GM18870 (cell line): Measurements from ENCODE around the gene PBLD.
A peak's percentile ranks its signal among the peaks of the same experiment; 100 is the strongest.
"Not testable (repeated sequence)": the region's sequence is repeated elsewhere in the genome, so short reads cannot be mapped to it uniquely, and the experiment has no call there.

Experiments
- ATAC-seq: cut with Tn5 transposase; IDR thresholded peaks from one replicate; pipeline ENCODE4 v1.9.1; 2021; ENCODE audit warnings: moderate library complexity; ENCODE audit not compliant: unreplicated experiment

PBLD gene

DNA sequence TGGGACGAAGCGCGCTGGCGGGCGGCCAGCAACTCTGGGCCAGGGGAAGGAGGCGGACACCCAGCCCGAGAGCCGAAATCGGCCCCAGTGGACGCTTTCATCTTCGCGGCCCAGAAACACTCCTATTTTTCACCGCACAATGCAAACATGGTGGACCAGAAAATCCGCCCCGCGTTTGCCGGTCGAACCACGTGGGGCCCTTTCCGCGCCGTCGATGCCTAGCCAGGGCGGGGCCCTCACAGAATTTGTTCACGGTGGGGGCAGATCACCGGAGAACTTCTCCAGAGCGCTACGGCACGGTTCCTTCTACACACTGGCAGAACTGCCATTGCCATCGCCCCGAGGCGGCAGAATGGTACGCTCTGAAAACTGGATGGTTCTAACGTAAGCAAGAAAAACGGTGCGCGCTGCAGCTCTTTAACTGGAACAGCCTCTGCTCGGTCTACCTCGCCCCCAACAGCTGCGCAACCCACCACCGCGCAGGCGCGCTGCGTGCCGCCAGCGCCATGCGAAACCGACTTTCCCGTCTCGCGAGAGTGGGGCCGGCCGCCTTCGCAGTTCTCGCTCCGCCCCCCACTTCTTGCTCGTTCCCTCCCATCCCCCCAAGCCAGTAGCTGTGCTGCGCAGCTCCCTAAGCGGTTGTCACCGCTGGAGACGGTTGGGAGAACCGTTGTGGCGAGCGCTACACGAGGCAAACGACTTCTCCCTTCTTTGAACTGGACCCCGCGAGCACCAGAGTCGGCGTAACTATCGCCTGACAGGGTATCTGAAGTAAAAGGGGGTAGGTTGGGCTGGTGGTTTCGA lies 1.1 kb downstream of the PBLD start, which contains the start of gene HNRNPH3:
TSS of gene HNRNPH3 (plus strand) at position 610 of the 804 bp plus-strand sequence. CDS start 5,158 bp downstream, outside the sequence.
- ATAC-seq: peak; percentile 84

DNA sequence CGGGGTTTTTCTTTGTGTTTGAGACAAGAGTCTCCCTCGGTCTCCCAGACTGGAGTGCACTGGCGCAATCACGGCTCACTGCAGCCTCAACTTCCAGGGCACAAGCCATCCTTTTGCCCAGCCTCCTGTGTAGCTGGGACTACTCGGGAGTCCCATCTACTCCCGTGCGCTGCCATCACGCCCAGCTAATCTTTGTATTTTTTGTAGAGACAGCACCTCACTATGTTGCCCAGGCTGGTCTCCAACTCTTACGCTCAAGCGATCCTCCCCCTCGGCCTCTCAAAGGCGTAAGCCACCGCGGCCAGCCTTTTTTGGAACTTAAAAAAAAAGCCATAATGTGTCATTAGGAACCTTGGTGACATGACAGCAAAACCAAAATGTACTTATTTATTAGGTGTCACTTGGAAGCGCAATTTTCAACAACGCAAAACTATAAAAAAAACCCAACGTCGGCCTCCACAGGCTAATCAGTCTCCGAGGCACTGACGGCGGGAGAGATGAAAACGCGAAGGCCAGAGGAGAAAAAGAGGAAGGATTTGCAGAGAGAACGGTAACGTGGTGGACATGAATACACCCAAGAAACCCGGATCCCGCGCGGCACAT lies 1.8 kb downstream of the PBLD start:
- ATAC-seq: no peak

DNA sequence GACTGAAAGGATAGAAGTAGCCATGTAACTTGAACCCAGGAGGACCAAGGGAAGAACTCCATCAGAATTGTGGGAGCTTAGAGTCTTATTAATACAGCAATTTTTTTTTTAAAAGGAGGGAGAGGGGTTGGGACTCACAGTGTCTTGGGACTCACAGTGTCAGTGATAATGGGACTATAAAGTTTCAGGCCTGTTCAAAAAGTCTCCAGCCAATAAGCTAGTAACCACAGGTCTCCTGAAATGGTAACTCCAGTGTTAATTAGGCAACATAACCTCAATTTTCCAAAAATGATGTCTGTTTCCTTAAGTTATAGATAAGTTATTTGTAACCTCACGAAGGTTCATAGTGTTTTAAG lies 3.2 kb downstream of the PBLD start:
- ATAC-seq: no peak

DNA sequence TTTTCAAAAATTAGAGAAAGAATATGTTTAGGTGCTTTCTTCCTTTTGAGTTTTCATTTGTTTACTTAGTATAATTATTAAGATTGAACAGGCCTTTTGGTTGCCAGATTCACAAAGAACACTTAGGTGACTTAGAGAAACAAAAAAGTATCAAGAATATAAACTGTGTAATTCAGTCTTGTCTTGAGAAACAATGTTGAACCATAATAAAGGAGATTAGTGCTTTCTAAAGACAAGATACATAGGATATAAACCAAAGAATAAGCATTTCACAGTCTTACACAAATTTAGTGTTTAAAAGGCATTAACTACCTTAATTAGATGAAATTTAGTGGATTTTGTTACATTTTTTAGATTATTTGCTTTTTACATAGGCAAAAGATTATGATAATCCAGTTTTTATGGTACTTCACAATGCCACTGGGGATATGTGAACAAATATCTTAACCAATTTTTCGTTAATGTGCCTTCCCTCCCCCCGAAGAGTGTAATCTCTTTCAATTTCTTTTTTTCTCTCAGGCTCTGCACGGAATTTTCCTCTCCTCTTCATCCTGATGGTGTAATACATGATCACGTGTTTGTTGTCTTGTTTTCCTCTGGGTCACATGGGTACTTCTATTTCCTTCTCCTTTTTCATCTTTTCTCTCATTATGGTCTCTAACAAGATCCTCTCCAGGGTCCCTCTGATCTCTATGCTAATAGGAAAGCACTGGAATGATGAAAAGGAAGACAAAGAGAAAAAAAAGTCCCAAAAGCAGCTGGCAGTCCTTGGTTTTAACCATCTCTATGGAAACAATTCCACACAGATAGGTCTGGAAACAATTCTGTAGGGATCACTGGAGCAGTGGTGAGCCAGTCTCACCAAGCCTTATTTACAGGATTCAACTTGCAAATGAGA lies 4.6 kb downstream of the PBLD start:
- ATAC-seq: no peak

DNA sequence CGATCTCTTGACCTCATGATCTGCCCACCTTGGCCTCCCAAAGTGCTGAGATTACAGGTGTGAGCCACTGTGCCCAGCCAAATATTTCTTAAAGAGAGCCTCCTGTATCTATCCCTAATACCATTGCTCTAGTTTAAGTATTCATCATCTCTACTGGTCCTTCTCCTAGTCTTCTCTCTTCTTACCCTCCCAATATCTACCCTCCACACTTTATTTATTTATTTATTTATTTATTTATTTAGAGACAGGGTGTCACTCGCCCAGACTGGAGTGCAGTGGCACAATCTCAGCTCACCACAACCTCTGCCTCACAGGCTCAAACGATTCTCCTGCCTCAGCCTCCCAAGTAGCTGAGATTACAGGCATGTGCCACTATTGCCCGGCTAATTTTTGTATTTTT lies 8.3 kb downstream of the PBLD start:
- not testable (repeated sequence) for ATAC-seq

DNA sequence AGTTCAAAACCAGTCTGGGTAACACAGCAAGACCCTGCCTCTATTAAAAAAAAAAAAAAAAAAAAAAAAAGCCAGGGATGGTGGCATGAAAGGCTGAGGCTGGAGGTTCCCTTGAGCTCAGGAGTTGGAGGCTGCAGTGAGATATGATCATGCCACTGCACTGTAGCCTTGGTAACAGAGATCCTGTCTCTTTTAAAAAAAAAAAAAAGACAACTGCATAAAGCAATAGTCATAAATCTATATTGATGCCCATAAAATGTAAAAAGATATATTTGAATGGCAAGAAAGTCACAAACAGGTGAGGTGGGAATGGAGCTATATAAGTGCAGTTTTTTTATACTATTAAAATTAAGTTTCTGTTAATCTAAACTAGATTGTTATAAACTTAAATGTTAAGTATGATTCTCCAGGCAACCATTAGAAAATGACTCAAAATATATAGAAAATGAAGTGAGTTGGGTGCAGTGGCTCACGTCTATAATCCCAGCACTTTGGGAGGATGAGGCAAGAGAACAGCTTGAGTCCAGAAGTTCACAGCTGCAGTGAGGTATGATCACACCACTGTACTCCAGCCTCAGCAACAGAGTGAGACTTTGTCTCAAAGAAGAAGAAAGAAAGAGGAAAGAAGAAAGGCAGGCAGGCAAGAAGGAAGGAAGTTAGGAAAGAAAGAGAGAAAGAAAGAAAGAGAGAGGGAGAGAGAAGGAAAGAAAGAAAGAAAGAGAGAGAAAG lies 14.2 kb downstream of the PBLD start:
- ATAC-seq: no peak

DNA sequence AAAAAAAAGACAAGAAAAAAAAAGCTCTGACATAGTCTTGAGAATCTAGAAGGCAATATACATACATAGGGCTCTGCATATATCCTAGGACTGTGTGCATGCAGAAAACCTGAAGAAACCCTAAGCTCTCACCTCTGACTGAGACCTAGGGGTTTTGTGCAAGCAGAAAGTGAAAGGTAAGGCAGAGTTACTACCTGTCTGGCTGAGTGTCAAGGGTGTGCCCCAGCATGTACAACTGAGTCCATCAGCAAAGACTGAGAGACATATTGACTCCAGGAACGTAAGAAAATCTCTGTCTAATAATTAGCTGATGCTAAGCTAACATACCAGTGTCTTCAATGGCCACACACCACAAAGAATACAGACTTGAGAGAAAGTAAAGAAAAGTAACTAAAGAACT lies 17.1 kb downstream of the PBLD start:
- ATAC-seq: no peak

DNA sequence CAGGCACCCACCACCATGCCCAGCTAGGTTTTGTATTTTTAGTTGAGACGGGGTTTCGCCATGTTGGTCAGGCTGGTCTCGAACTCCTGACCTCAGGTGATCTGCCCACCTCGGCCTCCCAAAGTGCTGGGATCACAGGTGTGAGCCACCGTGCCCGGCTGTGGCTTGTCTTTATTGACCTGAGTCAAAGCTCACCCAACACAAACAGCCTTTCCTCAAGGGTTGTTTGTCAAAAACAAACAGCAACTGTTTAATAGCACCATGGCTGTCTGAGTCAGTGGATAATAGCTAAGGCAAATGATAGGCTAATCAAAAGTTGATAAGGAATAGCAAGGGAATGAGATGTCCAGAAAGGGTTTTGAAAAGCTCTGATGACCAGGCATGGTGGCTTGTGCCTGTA lies 17.8 kb downstream of the PBLD start:
- not testable (repeated sequence) for ATAC-seq

DNA sequence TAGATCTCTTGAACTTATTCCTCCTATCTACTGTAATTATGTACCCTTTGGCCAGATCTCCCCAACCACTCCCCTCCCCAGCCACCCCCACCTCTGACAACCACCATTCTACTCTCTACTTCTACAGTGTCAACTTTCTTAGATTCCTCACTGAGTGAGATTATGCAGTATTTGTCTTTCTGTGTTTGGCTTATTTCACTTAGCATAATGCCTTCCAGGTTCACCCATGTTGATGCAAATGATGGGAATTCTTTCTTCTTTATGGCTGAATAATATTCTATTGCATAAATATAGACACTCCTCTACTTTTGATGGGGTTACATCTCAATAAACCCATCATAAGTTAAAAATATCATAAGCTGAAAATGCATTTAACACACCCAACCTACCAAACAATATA lies 22.2 kb downstream of the PBLD start:
- no peak for ATAC-seq

DNA sequence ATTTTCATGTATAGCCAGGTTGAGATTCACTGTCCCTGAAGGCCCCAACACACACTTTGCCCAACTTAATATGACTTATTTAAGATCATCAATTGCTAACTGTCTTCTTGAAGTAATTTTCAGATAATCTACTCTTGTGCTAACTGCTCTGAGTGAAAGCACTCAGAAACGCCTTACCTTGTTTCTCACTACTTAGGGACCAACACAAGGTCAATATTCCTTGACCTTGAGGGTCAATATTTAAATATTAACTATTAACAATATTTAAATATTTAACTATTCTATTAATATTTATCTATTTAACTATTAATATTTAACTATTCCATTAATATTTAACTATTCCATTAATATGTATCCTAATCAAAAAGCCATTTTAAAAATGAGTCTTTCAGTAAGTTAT lies 26.9 kb downstream of the PBLD start:
- no peak for ATAC-seq

DNA sequence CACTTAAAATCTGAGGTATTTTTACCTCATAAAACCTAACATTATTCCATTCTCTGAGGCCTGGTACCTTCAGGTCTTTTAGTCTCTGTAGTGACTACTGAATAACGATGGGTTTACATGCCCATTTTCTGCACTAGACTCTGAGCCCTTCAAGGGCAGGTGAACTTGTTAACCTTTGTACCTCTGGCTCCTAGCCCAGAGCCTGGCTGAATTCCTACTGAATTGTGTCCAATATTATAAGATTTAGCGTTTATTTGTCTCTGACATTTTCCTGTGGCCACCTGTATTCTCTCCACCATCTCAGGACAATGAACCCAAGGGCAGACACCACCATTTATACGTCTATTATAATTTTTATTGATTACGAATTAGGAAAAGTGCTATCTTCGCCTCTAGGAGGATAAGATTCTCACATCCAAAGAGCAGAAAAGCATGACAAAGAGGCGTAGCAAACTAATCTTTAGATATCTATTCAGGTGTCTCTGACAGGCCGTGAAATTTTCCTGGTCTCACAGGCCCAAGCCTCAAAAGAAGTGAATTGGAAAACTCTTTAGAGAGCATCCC lies 28.8 kb downstream of the PBLD start:
- no peak for ATAC-seq

DNA sequence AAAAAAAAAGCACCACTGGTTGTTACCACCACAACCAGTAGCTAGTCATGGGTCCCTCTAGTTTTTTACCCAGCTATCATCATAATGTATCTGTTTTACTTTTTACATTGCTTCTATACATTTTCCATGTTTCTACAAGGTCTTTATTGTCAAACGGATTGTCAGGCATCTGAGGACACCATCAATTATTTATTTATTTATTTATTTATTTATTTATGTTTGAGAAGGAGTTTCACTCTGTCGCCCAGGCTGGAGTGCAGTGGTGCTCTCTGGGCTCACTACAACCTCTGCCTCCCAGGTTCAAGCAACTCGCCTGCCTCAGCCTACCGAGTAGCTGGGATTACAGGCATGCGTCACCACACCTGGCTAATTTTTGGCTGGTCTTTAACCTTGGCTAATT lies 29.9 kb downstream of the PBLD start:
- ATAC-seq: no peak

DNA sequence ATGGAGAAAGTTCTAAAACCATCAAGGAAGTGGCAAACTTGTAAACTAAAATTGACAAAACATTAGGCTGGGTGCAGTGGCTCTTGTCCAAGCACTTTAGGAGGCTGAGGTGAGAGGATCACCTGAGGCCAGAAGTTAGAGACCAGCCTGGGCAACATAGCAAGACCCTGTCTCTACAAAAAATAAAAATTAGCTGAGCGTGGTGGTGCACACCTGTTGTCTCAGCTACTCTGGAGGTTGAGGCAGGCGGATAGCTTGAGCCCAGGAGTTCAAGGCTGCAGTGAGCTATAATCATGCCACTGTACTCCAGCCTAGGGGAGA lies 30.3 kb downstream of the PBLD start:
- no peak for ATAC-seq

DNA sequence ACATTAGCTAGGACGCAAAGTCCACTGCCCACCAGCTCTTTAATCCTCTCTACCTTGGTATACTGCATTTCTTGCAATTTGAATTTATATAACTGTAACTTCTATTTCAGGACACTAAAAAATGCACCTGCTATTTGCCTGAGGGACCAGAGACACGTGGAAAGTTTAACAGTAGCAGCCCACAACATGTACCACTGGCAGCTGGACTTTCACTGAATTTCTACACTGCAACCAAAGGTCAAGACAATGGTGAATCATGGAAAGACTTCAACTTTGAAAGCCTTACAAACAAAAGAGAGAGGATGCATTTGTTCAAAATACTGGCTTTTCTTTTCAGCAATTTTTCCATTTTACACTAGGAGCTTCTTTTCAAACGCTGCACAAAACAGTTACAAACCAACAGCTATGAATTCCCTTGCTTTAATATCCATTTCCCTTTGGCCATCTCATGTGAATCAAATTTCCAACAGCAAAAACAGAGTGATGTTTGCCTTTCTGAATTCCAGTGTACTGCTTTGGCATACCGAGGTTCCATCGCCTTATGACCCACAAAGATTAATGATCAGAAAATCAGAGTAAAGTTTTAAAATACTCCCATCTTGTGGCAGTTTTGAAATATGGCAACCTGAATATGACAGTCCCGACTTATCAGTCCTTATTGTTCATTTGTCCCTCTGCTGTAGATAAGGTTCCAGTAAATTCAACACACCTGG lies 30.8 kb downstream of the PBLD start:
- ATAC-seq: peak; percentile 58

DNA sequence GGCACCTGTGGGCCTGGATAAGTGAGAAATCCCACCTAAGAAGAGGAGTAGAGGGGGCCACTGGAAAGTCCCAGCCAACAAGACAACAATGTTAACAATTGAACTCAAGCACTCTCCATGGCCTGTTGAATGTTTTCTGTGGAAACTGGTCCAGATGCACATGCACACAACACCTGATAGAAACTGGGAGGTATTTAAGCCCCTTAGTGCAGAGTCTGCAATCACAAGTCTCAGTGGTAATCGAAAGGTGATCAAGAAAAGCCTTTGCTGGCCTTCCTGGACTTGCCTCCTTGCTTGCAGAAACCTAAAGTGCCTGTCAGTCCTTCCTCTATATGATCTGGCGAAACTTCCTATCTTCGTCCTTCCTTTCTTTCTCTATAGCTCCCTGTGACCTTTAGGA lies 31.4 kb downstream of the PBLD start:
- ATAC-seq: no peak

DNA sequence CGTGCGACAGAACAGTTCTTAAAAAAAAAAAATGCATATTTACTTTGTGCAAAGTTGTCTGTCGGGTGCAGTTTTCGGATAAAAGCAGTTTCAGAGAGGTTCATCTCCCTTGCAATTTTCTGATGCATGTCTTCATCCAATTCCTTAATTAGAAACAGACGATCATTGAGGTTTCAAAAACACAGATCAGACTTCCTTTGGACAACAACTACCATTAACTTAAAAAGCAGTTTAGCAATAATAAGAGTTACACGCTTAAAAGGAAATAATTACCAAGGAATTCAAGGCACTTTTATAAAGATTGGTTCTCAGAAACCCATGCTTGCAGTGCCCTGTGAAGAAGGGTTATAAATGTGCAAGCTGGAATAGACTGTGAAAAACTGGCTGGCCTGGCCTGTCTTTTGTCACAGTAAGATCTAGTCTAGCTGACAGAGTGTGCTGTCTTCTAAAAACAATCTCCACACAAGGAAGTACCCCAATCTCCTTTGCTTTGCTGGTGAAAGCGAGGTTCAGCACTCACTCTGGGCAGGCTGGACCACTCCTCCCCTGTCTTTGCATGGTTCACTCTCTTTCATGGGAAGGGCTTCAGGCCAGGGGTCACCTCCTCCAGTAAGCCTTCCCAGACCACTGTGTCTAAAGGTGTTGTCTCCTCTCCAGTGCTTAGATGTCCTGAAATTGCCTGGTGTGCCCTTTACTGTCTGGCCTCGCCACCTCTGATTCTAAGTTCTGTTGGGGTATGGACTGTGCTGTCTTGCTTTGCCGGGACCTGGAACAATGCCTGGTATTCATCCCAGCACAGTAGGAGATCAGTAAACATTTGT lies 35.7 kb downstream of the PBLD start:
- no peak for ATAC-seq

DNA sequence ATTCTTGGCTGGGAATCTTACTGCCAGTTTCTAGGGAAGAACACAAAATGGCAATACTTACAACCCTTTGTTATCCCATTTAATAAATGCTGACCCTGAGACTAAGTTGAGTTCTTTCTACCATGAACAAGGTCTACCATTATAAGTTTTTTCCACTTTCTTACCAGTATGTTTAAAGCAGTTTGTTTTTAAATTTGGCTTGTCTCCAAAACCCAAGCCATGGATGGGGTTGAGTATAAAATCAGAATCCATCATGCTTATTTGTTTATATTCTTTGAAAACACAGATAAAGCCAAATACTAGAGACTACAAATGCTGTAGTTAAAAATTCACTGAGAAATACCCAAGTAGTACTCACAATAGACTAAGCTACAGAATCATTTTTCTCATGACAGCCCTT lies 42.0 kb downstream of the PBLD start:
- ATAC-seq: no peak

DNA sequence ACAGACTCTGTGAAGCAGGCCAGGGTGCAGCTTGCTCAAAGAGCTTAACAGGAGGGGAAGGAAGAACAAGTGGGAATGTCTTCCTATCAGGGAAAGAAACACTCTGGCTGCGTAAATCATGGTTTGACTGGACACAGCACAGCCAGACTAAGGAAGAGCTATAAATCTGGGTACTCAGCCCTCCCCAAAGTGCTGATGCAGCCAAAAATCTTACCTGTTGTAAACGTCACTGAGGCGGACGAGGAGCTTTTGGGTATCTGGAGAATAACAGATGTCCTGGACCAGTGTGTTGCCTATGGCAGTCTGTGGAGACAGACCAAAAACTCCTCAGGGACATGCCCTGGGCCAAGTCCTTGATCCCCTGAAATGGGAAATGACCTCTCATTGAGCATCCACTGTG lies 44.0 kb downstream of the PBLD start:
- no peak for ATAC-seq
